Right hindlimb (tissue), 1 donor: ENCODE data around the gene CLDND1.

Experiments
- DNase-seq: peaks from one replicate; pipeline ENCODE4 v3.0.0-alpha.2; 2018

CLDND1 gene

DNA sequence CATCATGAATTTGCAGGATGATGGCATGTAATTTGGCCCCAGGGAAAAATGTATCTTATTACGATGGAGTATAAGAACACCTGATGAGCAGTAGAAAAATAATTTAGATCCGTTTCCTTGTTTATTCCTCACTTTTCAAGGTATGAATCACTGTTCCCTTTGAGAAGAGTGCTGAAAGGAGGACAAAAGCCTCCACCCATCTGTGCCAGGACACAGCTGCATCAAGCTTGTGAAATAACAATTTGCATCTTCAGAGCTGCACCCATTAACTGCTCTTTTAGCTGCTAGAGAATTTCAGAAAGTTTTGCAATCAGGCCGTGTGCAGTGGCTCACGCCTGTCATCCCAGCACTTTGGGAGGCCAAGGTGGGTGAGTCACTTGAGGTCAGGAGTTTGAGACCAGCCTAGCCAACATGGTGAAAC, 9.6 kb downstream of the CLDND1 start:
- DNase-seq: no peak

- no peak for DNase-seq
Observed at GRCh38 chr3:98512576-98512975, 10.1 kb downstream of the CLDND1 start.

DNA sequence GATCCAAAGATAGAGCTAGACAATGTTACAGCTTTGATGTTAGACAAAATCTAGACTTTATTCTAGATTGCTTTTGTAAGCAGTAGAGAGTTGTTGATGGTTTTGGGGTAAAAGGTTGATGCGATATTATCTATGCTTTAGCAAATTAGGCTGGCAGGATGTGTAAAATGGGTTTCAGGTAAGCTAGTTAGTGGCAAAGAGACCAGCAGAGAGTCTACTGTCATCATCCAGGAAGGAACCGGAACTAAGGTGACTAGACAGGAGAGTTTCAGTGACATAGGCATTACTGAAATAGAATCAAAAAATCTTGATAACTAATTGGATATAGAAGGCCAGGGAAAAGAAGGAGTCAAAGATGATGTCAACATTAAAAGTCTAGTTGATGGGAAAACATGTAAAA, 14.1 kb downstream of the CLDND1 start:
- no peak for DNase-seq

DNA sequence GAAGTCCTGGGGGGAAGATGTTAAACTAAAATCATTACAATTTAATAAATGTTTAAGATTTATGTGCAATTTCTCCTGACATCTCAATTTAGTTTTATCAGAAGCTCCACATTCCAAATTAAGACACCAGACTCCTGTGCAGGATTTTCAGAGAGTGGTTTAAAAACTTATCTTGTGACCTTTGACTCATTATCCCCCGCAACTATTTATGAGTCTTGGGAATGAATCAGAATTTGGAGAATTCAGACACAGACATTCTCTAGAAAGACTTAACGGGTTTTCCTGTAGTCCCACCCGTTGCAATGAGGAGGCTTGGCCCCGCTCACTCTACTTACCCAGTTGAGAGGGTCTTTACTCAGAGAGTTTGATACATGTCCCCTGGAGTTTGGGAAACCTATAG, 18.2 kb downstream of the CLDND1 start:
- no peak for DNase-seq

GRCh38 chr3:98501863-98502576, 20.7 kb downstream of the CLDND1 start:
- no peak for DNase-seq

DNA sequence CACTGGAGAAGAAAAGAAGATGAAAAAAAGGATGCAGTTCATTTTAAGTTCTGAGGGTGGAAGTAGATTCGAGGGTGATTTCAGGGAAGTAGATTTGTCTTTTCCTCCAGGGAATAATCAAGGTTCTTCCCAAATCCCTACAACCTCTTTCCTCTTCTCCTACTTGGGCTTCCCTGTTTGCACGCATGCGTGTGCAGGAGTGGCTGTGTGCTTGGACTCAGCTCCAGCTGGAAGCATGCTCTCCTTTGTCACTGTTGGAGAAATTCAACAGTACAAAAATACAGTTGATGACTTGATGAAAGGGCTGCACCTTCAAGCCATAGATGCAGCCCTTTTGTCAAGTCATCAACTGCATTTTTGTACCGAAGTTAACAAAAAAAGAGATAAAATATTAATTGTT, 21.4 kb downstream of the CLDND1 start:
- DNase-seq: no peak

DNA sequence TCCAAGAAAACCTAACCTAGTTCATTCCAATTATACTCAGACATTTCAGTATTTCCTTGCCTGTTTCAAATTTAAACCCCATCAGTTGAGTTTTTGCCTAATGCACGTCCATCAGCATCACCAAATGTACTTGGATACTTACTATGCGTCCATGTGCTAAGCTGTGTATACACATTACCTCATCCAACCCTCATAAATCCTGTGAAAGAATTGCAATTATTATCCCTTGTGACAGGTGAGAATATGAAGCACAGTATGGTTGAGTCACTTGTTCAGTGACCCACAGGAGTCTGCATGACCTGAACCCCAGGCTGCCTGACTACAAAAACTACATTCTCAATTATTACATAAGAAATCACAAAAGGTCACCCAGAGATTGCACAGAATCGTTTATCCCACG, 22.7 kb downstream of the CLDND1 start:
- DNase-seq: no peak

DNA sequence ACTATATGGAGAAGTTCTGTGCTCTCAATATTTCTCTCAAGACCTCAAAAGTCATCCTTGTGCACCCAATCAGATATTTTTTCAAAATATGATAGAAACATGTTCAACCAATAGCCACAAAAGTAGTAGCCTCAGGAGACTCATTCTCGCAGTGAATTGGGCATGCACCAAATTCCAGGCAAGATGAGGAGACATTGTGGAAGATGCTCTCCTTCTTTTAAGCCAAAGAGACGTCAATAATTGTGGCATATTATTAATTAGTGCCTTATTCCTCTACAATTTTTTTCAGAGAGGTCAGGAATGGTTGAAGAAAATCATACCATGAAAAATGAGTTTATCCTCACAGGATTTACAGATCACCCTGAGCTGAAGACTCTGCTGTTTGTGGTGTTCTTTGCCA, 25.3 kb downstream of the CLDND1 start, which contains the start of gene OR5K2:
Gene OR5K2 (plus strand): TSS at position 301 of the 400 bp plus-strand sequence. CDS start 0 bp downstream, at position 301.
- no peak for DNase-seq

GRCh38 chr3:98483626-98484025, 39.1 kb downstream of the CLDND1 start:
- no peak for DNase-seq

GRCh38 chr3:98482717-98483482, 39.8 kb downstream of the CLDND1 start:
- DNase-seq: no peak
